ENCODE data around the gene GDI1. TPM values are rescaled to one million over a fixed set of nuclear protein-coding genes. Genes with fewer than 3 reads are reported as not detected.

Gene GDI1
- polyA plus RNA-seq, 1 of the 3 experiments (the other 2 are of a cell fraction), result 408 TPM

Small RNA genes lying within 50 kb of the gene (small RNA-seq; reads per million reads assigned to genes)
- gene MIR6858, result 0 reads per million in 7 experiments
- gene SNORA70, result 0 reads per million in 7 experiments

Other genes starting within 250 kb of the GDI1 start
- not detected in 2 replicates for gene OPN1MW2, start 217.4 kb upstream of the GDI1 start, polyA plus RNA-seq (2012; rRNA removed)
- gene OPN1MW3, start 179.6 kb upstream of the GDI1 start, polyA plus RNA-seq (2012; rRNA removed), result not detected in 2 replicates
- gene TEX28, start 142.0 kb upstream of the GDI1 start, polyA plus RNA-seq (2012; rRNA removed), result not detected in 2 replicates
- gene TKTL1, start 141.4 kb upstream of the GDI1 start, polyA plus RNA-seq (2012; rRNA removed), result 0.02 TPM in 1 of 2 replicates, not detected in the other
- gene FLNA, start 62.5 kb upstream of the GDI1 start, polyA plus RNA-seq (2012; rRNA removed), result 364 and 550 TPM in 2 replicates
- gene EMD, start 57.9 kb upstream of the GDI1 start, polyA plus RNA-seq (2012; rRNA removed), result 40.4 and 68.0 TPM in 2 replicates
- gene RPL10, start 38.8 kb upstream of the GDI1 start, polyA plus RNA-seq (2012; rRNA removed), result 4,562 and 7,172 TPM in 2 replicates
- 18.2 and 22.5 TPM in 2 replicates for gene DNASE1L1, start 27.9 kb upstream of the GDI1 start, polyA plus RNA-seq (2012; rRNA removed)
- gene TAFAZZIN, start 25.6 kb upstream of the GDI1 start, polyA plus RNA-seq (2012; rRNA removed), result 34.0 and 35.7 TPM in 2 replicates
- 92.2 and 102 TPM in 2 replicates for gene ATP6AP1, start 8.5 kb upstream of the GDI1 start, polyA plus RNA-seq (2012; rRNA removed)
- 86.0 and 97.0 TPM in 2 replicates for gene FAM50A, start 7.0 kb downstream of the GDI1 start, polyA plus RNA-seq (2012; rRNA removed)
- 28.3 and 33.2 TPM in 2 replicates for gene PLXNA3, start 21.1 kb downstream of the GDI1 start, polyA plus RNA-seq (2012; rRNA removed)
- 29.3 and 37.2 TPM in 2 replicates for gene LAGE3, start 42.1 kb downstream of the GDI1 start, polyA plus RNA-seq (2012; rRNA removed)
- 27.4 and 27.8 TPM in 2 replicates for gene UBL4A, start 49.5 kb downstream of the GDI1 start, polyA plus RNA-seq (2012; rRNA removed)
- 28.4 and 29.7 TPM in 2 replicates for gene SLC10A3, start 53.5 kb downstream of the GDI1 start, polyA plus RNA-seq (2012; rRNA removed)
- gene FAM3A, start 79.1 kb downstream of the GDI1 start, polyA plus RNA-seq (2012; rRNA removed), result 36.7 and 42.1 TPM in 2 replicates
- 70.1 and 131 TPM in 2 replicates for gene G6PD, start 109.7 kb downstream of the GDI1 start, polyA plus RNA-seq (2012; rRNA removed)
- 32.5 and 36.4 TPM in 2 replicates for gene IKBKG, start 110.5 kb downstream of the GDI1 start, polyA plus RNA-seq (2012; rRNA removed)
- not detected in 2 replicates for gene CTAG1A, start 148.0 kb downstream of the GDI1 start, polyA plus RNA-seq (2012; rRNA removed)
- not detected in 2 replicates for gene CTAG1B, start 182.1 kb downstream of the GDI1 start, polyA plus RNA-seq (2012; rRNA removed)
- gene CTAG2, start 216.4 kb downstream of the GDI1 start, polyA plus RNA-seq (2012; rRNA removed), result 3.7 and 6.8 TPM in 2 replicates